Measurements from ENCODE around the gene PRIMA1.

- no peak for TF ChIP-seq EP300 (IDR thresholded peaks at IDR 0.05)
- TF ChIP-seq CTCF (IDR thresholded peaks at IDR 0.05), result no peak
- TF ChIP-seq POLR2A (IDR thresholded peaks at IDR 0.05), result no peak
- no peak for TF ChIP-seq POLR2AphosphoS5 (IDR thresholded peaks at IDR 0.05)
Observed at GRCh38 chr14:93797536-93797935, 9.3 kb upstream of the PRIMA1 start.
